Cortex of kidney (tissue), 1 donor: ENCODE measurements around the gene RABGGTA.
A peak's percentile ranks its signal among the peaks of the same experiment; 100 is the strongest.
"Not testable (repeated sequence)": the region's sequence is repeated elsewhere in the genome, so short reads cannot be mapped to it uniquely, and the experiment has no call there.

ENCODE experiments used
- DNase-seq: peaks from one replicate; lab custom pipeline; 2025; lab: John Stamatoyannopoulos, UW

RABGGTA gene

DNA sequence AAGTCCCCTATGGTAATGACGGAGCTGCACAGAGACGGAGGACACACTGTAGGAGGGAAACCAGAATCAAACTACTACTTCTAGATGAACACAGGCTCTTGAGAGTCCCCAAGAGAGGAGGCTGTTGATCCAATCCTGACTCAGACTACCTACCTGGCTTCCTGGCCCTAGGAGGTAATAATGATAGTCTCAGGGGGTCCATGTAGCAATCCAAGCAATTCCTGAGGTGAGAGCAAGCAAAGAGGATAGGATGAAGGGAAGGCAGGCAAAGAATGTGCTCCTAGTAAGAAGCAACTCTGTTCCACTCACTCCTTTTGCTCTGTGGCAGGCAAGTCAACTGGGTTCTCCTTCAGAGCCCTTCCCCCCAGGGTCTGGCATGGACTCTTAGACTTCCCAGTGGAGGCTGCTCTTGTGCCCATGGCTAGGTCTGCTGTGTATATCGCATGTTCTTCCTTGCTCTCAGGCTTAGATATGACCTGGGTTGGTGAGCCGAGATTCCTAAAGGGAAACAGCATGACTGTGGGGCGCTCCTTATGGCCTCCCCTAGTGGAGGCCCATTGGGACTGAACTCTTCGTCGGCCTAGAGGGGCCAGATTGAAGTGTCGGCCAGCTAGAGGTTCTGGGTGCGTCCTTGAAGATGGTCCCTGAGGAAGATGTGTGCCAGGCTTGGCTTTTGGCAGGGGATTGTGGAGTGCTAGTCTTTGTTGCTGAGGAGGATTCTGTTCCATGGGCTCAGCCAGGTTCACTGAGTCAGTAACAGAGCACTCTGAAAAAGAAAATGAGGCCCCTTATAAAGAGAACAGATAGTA is 31.1 kb downstream of the RABGGTA start:
- DNase-seq: no peak

DNA sequence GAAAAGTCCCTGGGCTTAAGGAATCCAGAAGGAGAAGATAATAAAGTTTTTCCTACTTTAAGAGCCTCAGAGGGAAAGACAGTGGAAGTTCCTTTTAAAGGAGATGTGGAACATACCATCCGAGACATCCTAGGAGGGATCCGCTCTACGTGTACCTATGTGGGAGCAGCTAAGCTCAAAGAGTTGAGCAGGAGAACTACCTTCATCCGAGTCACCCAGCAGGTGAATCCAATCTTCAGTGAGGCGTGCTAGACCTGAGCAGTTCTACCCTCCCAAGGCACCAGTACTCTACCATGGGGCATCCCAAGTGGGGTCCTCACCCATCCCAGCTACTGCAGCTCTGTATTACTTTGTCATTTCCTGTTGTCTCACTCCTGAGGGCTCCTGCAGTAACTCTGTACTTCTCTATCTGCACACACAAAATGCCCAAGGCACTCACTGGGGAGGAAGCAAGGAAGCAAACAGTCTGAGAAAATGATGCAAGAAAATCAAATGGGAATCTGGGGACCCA is 32.8 kb downstream of the RABGGTA start:
- no peak for DNase-seq

- no peak for DNase-seq
Measured at GRCh38 chr14:24238123-24238522, 33.3 kb downstream of the RABGGTA start.

GRCh38 chr14:24237463-24237955 is 33.9 kb downstream of the RABGGTA start:
- no peak for DNase-seq

DNA sequence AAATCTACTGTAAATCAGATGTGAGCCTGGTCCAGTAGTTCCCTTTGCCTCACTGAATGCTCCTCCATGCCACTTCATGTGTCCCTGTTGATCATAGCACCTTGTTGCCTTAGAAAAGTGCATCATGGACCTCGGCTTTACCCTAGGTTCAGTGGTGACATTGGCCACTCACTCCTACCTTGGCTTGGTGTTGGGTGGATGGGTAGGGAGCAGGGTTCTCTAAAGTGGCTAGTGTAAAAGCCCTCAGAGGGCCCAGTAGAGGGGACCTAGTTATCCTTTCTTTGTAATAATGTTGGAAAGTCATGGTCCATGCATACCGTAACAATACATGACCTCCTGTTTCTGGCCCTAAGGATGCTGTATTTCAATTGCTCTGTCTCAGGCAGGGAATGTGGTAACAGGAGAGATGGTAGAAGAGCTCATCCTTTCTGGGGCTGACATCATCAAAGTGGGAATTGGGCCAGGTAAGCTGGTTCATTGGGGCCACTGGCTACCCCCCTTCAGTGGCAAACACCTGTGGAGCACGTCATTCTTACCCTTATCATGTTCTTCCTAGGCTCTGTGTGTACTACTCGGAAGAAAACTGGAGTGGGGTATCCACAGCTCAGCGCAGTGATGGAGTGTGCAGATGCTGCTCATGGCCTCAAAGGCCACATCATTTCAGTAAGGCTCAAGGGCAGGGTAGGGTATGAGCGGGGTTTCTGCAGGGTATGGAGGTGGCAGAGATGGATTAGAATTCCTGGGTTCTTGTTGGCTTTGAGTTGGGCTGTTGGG is 34.5 kb downstream of the RABGGTA start:
- DNase-seq: no peak

DNA sequence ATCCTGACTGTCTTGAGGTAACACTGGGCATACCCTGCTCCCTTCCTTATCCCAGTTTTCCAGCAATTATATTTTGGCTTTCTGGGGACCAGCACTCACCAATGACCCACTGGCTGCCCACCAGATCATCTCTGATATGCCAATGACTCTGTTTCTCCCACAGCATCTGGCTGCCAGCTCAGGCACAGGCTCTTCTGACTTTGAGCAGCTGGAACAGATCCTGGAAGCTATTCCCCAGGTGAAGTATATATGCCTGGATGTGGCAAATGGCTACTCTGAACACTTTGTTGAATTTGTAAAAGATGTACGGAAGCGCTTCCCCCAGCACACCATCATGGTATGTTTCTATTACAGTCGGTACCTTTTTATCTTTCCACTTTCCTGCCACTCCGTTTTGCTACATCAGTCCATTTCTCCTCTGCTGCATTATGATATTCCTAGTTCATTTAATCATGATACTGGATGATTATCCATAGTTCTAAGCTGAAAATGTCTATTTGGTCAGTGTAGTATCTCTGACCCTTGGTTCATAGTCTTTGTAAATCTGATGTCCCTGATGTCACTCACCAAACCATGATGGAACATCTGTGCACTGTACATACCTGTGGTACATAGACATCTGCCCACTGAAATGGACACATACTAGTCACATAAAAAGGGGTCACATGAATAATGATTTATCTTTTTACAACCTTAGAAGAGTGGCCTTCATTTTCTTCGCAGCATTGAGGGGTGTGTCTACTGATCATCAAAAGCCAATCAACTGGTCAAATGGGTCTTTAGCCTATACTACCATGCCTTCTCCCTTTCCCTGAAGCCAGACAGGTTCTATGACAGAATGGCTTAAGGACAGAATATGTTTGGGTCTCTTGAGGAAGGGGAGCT is 35.4 kb downstream of the RABGGTA start:
- no peak for DNase-seq

DNA sequence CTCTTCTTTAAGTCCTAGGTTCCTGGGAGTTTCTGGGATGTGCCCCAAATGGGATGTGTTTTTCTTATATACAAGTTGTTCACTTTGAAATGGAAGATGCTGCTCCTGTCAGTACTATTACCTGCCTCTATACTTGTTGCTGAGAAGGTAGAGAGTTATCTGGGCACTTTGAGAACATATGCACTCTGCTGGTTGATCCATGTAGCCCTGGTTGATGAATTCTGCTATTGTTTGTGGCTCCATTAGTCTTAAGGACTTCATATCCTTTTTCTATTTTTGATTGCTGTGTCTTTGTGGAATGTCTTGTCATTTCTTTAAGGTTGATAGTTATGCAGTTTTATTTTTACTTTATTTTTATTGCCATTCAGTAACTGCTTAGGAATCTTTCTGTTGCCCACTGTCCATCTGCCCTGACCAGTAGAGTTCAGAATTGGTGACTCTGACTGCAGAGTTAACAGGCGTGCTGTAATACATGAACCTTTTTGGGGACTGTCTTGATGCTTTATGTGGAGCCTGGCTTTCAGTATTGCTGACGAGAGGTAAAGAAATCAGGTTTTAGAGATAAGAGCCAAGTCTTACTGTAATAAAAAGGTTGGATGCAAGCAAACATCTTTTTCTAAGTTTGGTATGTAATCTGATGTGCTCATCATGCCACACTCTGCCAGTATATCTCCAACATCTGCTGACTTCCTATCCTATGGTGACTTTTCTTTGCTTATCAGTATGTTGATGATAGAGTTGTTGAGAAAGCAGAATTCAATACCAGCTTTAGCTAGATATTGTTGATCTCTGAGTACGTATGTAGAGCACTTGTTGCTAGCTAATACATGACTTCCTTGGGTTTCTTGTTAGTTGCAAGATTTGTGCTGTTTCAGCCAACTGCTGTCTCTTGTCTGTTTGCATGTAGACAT is 37.0 kb downstream of the RABGGTA start:
- DNase-seq: no peak

DNA sequence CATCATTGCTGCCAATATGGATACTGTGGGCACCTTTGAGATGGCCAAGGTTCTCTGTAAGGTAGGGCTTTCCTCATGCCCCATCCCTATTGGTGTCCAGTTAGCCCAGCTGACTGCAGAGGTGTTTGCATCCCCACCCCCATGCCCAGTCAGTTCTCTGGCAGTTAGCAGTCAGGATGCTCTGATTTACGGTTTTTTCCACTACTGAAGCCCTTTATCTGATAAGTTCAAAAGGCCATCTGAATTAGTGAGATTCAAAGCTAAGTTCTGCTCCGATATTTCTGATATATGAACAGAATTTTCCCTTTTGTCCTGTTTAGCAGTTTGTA is 37.9 kb downstream of the RABGGTA start:
- no peak for DNase-seq

DNA sequence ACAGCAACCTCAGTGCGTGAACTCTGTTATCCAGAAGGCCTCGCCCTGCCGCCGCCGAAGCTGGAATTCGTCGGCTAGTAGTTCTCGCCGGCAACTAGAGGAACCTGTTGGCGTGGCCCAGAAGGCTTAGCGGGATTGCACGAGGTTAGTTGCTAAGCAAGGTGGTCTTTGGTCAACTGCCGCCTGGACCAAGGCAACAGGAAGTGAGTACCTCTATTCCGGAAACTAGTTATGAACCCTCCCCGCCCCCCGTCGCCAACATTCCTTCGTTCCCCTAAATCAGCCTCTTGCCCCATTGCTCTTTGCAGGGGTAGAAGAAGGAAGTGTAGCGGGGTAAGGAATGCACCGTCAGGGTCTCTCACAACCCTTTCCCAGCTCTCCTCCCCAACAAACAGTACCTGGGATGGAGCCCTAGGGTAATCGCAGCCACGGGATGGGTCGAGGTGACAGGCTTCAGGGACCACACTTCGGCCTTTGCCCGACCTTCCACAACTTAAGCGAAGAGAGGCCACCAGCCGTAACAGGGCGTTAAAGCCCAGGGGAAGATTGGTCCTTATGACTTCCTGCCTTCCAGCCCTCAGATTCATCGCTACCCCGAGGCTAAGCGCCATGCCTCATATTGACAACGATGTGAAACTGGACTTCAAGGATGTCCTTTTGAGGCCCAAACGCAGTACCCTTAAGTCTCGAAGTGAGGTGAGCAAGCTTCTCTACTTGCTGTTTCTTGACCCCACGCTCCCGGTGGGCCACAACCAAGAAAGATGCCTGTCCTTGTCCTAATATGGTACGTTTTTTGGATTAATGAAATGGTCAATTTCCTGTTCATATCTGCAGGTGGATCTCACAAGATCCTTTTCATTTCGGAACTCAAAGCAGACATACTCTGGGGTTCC is 38.5 kb downstream of the RABGGTA start, which contains the start of gene GMPR2:
GMPR2 (plus strand) TSS at position 285 of the 893 bp plus-strand sequence; CDS start at position 610, 325 bp downstream.
- DNase-seq: peak; percentile 25

- no peak for DNase-seq
Measured at GRCh38 chr14:24232121-24232644, 39.2 kb downstream of the RABGGTA start, which contains the start of gene NEDD8. Gene NEDD8 (minus strand): TSS chr14:24232367. CDS start chr14:24232267, 100 bp downstream.

DNA sequence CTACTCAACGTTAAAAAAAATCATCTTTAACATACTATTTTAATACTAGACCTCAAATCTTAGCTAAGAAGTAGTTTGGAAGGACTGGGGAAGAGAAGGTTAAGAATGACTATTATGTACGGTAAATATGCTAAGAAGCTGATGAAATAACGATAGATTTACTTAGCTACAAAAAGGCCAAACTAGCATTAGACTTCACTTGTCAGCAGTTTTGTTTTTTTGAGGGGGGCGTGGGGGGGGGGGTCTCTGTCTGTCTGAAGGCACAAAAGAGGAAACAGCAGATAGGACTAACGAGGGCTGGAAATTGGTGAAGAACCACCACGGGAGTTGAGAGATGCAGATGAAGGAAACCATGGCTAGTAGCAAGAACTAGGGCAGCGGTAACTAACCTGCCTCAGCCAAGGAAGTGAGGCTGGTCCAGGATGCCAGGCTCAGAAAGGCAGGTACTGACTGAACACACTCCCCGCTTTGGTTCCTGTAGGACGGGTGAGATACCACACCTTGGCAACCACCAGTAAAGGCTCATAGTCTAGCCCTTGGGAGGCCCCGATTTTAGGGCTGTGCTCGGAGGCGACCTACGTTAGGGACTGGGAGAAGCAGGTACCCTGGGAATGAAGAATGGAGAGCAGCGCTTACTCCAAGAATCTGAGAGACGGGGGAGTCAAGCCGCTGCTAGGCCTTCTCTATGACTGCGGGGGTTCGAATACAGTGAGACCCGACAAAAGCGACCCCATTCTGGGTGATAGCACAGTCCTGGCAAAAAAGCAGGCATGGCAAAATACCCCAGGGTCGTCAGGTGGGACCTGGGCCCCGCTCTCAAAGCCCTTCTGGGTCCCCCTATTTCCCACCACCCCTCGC is 39.9 kb downstream of the RABGGTA start:
- DNase-seq: no peak

GRCh38 chr14:24228902-24229301 is 42.5 kb downstream of the RABGGTA start:
- no peak for DNase-seq

DNA sequence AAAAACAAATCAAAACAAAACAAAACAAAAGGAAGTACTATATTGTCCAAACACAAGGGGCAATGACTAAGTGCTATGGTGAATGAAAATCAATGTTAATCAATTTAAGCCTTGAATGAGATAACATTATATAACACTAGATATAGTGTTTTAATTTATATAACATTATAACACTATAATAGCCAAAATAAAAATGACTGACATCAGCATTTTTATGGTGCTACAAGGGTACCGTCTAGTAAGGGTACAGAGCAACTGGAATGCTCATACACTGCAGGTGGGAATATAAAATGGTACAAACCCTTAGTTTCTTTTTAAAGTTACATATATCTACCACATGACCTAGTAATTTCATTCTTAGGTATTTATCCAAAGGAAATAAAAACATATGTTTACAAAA is 44.9 kb downstream of the RABGGTA start:
- no peak for DNase-seq

DNA sequence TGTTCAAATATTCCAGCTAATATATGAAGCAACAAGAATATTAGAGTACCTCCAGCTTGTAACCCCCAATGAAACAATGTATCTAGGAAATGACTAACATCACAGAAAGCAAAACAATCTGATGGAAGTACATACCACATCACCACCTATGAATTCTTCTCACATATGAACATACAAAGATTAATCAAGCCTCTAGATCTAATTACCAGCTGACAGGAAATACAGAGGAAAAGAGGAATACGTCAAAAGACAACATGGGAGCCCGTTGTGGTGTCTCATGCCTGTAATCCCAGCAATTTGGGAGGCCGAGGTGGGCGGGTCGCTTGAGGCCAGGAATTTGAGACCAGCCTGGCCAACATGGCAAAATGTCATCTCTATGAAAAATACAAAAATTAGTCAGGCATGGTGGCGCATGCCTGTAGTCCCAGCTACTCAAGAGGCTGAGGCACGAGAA is 46.8 kb downstream of the RABGGTA start:
- DNase-seq: no peak

DNA sequence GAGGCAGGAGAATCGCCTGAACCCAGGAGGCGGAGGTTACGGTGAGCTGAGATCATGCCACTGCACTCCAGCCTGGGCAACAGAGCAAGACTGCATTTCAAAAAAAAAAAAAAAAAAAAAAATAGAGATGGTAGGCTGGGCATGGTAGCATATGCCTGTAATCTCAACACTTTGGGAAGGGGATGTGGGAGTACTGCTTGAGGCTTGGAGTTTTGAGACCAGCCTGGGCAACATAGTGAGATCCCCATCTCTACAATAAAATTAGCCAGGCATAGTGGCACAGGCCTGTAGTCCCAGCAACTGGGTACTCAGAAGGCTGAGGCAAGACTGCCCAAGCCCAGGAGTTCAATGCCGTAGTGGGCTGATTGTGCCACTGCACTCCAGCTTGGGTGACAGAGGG is 48.4 kb downstream of the RABGGTA start:
- not testable (repeated sequence) for DNase-seq

DNA sequence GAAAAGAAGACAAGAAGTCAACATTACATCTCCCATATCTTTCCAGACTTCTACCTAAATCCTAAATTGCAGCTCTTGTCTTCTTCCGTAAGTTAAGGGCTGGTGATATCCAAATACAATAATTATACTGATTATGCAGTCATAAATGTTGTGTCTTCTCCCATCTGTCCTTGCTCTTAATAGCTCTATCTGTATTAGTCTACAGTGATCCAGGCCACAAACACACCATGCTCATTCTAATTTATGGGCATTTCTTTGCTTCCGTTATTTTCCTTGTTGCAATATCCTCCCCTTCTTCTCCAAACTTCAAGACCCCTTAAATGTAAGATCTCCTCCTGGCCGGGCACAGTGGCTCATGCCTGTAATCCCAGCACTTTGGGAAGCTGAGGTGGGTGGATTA is 51.9 kb downstream of the RABGGTA start:
- no peak for DNase-seq

GRCh38 chr14:24219080-24219479 is 52.3 kb downstream of the RABGGTA start:
- DNase-seq: no peak

- DNase-seq: not testable (repeated sequence)
Measured at GRCh38 chr14:24216876-24217275, 54.5 kb downstream of the RABGGTA start.
